Measurements from ENCODE around the gene KMT5C.
"Not testable (repeated sequence)": the region's sequence is repeated elsewhere in the genome, so short reads cannot be mapped to it uniquely, and the experiment has no call there.

The KMT5C gene

GRCh38 chr19:55322204-55322885, 17.3 kb upstream of the KMT5C start:
- TF ChIP-seq CTCF (IDR thresholded peaks at IDR 0.05; ENCODE audit: borderline replicate concordance, control extremely low read depth, extremely low read depth, insufficient read depth, missing control alignments): no peak
- DNase-seq (ENCODE audit: low spot score): no peak
- in situ Hi-C loops (cut with MboI; ENCODE audit: low sequenced_read_pairs, unreplicated experiment): no loop called here

- in situ Hi-C loops (cut with MboI; ENCODE audit: low sequenced_read_pairs, unreplicated experiment): no loop called here
- no peak for DNase-seq (ENCODE audit: low spot score)
- TF ChIP-seq CTCF (IDR thresholded peaks at IDR 0.05; ENCODE audit: borderline replicate concordance, control extremely low read depth, extremely low read depth, insufficient read depth, missing control alignments): no peak
Observed at GRCh38 chr19:55324662-55325061, 15.0 kb upstream of the KMT5C start.

- no peak for TF ChIP-seq CTCF (IDR thresholded peaks at IDR 0.05; ENCODE audit: borderline replicate concordance, control extremely low read depth, extremely low read depth, insufficient read depth, missing control alignments)
- in situ Hi-C loops (cut with MboI; ENCODE audit: low sequenced_read_pairs, unreplicated experiment): no loop called here
- no peak for DNase-seq (ENCODE audit: low spot score)
Observed at GRCh38 chr19:55325172-55325571, 14.5 kb upstream of the KMT5C start, which contains the start of gene TMEM150B. TSS of gene TMEM150B (minus strand) at chr19:55325341. CDS start at chr19:55321036, 4,305 bp downstream.

- DNase-seq (ENCODE audit: low spot score); in situ Hi-C loops (cut with MboI; ENCODE audit: low sequenced_read_pairs, unreplicated experiment): not testable (repeated sequence)
Observed at GRCh38 chr19:55328774-55329318, 10.8 kb upstream of the KMT5C start.

GRCh38 chr19:55329791-55330190, 9.9 kb upstream of the KMT5C start:
- DNase-seq (ENCODE audit: low spot score); in situ Hi-C loops (cut with MboI; ENCODE audit: low sequenced_read_pairs, unreplicated experiment): not testable (repeated sequence)

GRCh38 chr19:55333870-55334269, 5.8 kb upstream of the KMT5C start:
- no peak for TF ChIP-seq CTCF (IDR thresholded peaks at IDR 0.05; ENCODE audit: borderline replicate concordance, control extremely low read depth, extremely low read depth, insufficient read depth, missing control alignments)
- in situ Hi-C loops (cut with MboI; ENCODE audit: low sequenced_read_pairs, unreplicated experiment): no loop called here
- DNase-seq (ENCODE audit: low spot score): no peak

GRCh38 chr19:55336101-55336500, 3.6 kb upstream of the KMT5C start:
- in situ Hi-C loops (cut with MboI; ENCODE audit: low sequenced_read_pairs, unreplicated experiment): no loop called here
- no peak for DNase-seq (ENCODE audit: low spot score)
- no peak for TF ChIP-seq CTCF (IDR thresholded peaks at IDR 0.05; ENCODE audit: borderline replicate concordance, control extremely low read depth, extremely low read depth, insufficient read depth, missing control alignments)
